GM21825 (cell line): ENCODE results near the gene ANO1.

Experiments
- ATAC-seq: cut with Tn5 transposase; IDR thresholded peaks from one replicate; pipeline ENCODE4 v1.9.1; 2021; ENCODE audit warnings: mild to moderate bottlenecking, moderate library complexity; ENCODE audit not compliant: unreplicated experiment

The ANO1 gene

DNA sequence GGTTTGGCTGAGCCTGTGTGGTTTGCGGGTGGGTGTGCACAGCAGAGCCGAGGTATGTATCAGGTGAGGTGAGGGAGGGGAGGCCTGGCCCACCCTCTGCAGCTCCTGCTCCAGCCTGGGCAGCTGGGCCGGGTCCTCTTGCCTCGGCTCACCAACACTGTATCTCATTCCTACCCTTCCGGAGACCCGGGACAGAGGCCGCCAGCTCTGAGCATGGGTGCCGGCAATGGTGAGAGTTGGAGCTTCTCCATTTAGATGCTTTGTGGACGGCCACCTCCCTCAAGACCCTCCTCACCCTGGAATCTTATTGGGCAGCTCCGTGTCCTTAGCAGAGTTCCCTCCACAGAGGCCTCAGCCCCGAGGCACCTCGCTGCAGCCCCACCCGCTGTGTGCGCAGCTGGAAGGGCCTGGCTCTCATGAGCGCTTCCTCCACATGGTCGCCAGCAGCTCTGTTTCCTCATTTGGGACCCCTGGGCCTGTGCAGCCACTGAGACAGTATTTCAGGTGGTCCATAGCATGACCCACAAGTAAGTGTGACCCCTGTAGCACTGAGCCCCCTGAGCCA lies 55.7 kb downstream of the ANO1 start:
- no peak for ATAC-seq

- no peak for ATAC-seq
These were observed 56.4 kb downstream of the ANO1 start for GRCh38 chr11:70134490-70134889.

- no peak for ATAC-seq
These were observed 57.0 kb downstream of the ANO1 start for GRCh38 chr11:70135142-70135541.

DNA sequence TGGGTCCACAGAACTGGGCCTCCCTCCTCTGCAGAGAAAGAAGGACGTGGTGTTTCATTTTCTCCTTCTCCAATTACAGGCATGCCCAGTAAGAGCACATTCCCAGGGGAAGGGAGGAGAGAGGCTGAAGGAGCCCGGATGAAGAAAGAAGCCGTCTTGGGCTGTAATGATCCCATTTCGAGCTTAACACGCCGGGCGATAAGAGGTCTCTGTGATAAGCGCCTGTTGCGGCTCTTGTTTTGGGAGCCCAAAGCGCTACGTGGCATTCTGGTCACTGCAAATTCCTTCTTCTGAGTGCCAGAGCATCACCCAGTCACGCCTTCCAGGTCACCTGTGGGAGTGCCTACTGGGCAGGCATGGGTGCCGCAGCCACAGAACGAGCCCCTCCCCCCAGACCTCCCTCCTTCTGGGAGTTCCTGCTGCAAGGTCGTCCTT lies 57.5 kb downstream of the ANO1 start:
- ATAC-seq: no peak

- ATAC-seq: no peak
These were observed 59.3 kb downstream of the ANO1 start for GRCh38 chr11:70137383-70137782.

GRCh38 chr11:70138403-70138802 lies 60.3 kb downstream of the ANO1 start:
- ATAC-seq: no peak

DNA sequence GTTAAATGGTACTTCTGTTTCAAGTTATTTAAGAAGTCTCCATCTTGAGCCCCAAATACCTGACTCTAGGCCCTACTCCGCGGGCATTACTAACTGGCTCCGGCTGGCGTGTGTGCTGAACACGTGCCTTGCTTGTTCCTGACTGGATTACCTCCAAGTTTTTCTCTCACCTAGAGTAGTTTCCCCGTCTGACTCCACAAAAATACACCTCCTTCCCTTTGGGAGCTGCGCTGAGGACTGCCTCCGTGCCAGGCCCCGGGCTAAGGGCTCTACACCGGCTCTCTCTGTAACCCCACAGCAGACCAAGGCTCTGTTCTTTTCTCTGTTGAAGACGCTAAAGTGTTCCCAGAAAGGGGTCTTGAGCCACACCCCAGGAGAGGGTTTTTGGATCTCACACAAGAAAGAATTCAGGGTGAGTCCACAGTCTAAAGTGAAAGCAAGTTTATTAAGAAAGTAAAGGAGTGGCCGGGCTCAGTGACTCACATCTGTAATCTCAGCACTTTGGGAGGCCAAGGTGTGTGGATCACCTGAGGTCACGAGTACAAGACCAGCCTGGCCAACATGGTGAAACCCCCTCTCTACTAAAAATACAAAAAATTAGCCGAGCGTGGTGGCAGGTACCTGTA lies 61.8 kb downstream of the ANO1 start:
- ATAC-seq: no peak

DNA sequence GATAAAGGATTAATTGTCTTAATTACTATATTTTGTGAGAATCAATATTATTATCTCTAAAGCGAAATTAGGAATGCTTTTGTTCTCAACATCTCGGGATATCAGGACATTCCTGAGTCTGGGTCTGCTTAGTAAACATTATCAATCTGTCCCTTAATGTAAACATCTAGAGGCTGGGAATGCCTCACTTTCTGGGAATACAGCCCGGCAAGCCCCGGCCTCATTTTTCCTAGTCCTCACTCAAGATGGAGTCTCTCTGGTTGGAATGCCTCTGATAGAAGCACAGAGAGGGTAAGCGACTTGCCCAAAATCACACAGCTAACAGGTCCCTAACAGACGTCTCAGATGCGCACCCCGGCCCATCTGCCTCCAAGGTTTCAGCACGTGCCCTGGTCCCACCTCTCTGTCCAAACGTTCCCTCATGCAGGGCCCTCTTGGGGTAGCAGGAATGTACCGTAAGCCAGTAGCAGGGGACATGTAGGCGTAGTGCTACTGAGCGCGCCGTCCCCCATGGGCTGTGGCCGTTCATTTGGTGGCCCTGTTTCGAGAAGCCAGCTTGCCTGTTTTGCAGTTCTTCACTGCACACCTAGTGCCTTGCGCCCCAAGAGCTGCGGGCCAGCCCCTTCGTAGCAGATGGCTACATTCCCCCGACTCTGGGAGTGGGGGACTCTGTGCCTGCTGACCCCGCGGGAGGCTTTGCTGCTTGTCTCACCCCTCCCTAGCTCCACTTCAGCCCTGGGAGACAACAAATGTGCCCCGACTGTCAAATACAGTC lies 62.8 kb downstream of the ANO1 start:
- no peak for ATAC-seq

DNA sequence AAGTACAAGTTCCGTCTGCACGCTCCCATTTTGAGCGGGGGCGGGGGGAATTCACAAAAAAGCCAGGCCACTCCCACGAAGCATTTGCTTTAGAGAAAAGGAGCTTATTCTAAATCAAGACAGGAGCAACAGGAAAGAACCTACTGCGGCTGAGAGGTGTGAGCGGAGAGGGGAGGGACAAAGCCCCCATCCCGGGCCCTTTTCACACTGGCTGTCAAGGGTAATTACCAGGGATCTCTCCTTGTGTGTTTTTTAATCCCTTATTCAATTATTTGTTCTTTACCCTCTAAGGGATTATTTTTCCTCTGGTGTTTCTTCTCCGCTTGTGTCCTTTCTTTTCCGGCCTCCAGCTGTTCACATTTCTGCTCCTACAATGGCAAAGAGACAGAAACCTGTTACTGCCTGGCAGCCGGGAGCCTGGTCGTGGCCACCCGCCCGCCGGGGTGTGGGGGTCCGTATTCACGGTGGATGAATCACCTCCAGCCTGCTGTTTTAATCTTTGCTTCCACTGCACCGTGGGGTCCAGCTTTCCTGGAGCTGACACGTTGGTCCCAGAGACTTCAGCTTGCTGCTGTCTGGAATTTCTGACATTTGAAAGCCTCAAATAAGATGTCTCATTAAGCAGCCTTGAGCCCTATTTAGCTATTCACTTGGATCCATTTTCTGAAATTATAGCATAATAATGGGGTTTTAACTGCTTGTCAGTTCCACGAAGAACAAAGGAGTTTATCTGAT lies 63.5 kb downstream of the ANO1 start:
- ATAC-seq: no peak

DNA sequence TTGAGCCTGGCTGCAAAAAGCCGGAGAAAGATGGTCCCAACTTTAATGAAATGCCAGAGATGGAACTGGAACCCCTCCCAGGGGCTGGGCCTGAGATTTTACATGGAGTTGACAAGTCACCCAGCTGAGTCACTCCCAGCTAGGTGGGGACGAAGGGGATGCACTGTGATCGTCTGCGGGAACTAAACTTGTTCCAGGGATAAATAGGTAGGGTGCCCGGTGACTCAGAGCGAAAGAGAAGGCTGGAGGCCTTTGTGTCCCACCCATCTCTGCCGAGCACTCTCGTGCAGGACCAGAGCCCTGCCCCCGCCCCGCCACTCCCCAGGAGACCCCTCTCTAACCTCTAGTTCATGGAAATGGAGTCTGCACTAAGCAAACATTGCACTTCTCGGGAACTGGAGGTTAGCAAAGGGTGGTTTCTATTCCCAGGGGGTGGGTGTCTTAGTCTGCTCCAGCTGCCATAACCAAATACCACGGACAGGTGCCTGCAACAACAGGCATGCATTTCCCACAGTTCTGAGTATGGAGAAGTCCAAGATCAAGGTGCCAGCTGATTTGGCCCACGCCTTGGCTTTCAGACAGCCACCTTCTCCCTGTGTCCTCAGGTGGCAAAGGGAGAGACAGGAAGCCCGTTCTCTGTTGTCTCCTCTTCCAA lies 64.2 kb downstream of the ANO1 start:
- no peak for ATAC-seq

- no peak for ATAC-seq
These were observed 66.1 kb downstream of the ANO1 start for GRCh38 chr11:70144262-70144661.

GRCh38 chr11:70145071-70145470 lies 67.0 kb downstream of the ANO1 start:
- no peak for ATAC-seq

DNA sequence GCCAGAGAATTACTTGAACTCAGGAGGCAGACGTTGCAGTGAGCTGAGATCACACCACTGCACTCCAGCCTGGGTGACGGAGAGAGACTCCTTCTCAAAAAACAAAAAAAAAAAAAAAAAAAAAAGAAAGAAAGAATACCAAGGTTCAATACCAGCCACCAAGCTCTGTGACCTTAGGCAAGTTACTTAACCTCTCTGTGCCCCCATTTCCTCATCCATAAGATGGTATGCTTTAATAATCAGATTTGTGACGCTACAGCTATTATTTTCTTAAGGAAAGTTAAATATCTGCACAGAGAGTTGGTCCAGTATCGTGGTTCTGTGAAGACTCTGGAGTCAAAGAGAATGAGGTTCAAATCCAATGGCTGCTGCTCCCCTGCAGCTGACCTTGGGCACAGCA lies 67.7 kb downstream of the ANO1 start:
- ATAC-seq: no peak

DNA sequence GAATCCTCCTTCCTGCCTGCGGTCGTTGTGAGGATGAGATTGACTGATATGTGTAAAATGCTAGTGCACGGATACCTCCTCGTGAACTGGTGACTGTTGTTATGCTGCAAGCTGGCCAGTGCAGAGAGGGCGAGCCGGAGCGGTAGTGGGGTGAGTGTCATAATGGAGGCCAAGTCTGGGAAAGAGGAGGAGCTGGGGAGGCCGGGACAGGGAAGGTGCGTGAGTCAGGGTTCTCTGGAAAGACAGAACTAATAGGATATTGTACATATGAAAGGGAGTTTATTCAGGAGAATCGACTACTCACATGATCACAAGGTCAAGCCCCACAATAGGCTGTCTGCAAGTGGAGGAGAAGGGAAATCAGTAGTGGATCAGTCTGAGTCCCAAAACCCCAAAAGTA lies 68.2 kb downstream of the ANO1 start:
- ATAC-seq: no peak

- ATAC-seq: no peak
These were observed 68.9 kb downstream of the ANO1 start for GRCh38 chr11:70146895-70147520.

DNA sequence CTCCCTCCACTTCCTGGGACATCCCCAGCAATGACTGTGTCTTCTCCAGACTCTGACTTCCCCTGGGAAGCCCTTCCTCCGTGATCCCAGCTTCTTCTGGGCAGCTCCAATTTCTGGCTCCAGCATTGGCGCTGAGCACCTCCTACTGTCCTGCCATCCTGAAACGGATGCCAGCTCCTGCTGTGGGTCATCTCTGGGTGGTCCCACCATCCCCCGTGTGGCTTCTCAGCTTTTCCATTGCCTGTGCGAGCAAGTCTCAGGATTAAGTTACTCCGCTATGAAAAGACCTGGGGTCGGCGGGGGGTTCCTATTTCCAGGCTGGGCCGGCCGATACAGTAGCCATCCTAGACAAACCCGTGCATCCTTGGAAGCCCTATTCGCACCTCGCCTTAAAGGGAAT lies 69.6 kb downstream of the ANO1 start:
- ATAC-seq: no peak

DNA sequence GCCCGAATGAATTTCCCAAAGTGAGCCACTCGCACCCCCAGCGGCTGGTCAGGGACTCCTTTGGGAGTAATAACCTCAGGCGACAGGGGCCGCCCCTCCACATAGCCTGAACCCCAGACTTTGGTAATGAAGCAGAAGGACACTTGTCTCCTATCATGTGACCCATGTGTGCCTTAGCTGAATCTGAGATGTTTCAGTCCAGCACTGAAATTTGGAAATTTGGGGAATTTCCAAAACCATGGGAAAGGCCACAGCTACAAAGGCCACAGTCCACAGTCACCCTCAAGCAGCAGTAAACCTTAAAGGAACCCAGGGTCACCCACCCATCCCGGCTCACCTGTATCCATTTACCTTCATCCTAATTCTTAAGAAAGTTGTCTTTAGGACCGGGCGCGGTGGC lies 73.6 kb downstream of the ANO1 start:
- no peak for ATAC-seq

GRCh38 chr11:70153133-70153727 lies 75.1 kb downstream of the ANO1 start:
- no peak for ATAC-seq

- ATAC-seq: no peak
These were observed 77.3 kb downstream of the ANO1 start for GRCh38 chr11:70155386-70155785.

GRCh38 chr11:70156291-70157037 lies 78.3 kb downstream of the ANO1 start:
- ATAC-seq: no peak
